Activated naive CD8-positive, alpha-beta T cell treated with anti-CD3 and anti-CD28 coated beads for 36 hours (primary cell): Measurements from ENCODE around the gene KCNIP1. TPM values are rescaled to one million over a fixed set of nuclear protein-coding genes. Genes with fewer than 3 reads are reported as not detected.
"Not testable (repeated sequence)": the region's sequence is repeated elsewhere in the genome, so short reads cannot be mapped to it uniquely, and the experiment has no call there.

Experiments
- DNase-seq: peaks from one replicate; pipeline ENCODE4 v3.0.0; 2021
- H3K27ac Mint-ChIP-seq: one replicate; pipeline ENCODE4 v1.8.0; 2022; ENCODE audit warnings: mild to moderate bottlenecking, moderate library complexity, mixed read lengths
- H3K27me3 Mint-ChIP-seq: one replicate; pipeline ENCODE4 v1.8.0; 2022; ENCODE audit warnings: mild to moderate bottlenecking, mixed read lengths
- H3K36me3 Mint-ChIP-seq: one replicate; pipeline ENCODE4 v1.8.0; 2021; ENCODE audit warnings: mild to moderate bottlenecking, mixed read lengths
- H3K4me1 Mint-ChIP-seq: one replicate; pipeline ENCODE4 v1.8.0; 2021; ENCODE audit warnings: mixed read lengths
- H3K4me3 Mint-ChIP-seq: one replicate; pipeline ENCODE4 v1.8.0; 2022; ENCODE audit warnings: mild to moderate bottlenecking, moderate library complexity, mixed read lengths
- H3K9me3 Mint-ChIP-seq: one replicate; pipeline ENCODE4 v1.8.0; 2022; ENCODE audit warnings: mixed read lengths
- total RNA-seq, 2 experiments: library from RNA; stranded (reverse); gene quantifications; one replicate each; pipeline ENCODE4 v1.2.3, GENCODE V29; 2021

KCNIP1 gene
- total RNA-seq, 2 experiments from 2014 or later: not detected

- no peak overlapping the region for H3K27ac Mint-ChIP-seq
- no peak for DNase-seq
- H3K27me3 Mint-ChIP-seq: peaks cover 15% of the 10 kb centered on the region
- no peak overlapping the region for H3K4me3 Mint-ChIP-seq
- no peaks in the 10 kb centered on the region for H3K9me3 Mint-ChIP-seq
- no peaks in the 10 kb centered on the region for H3K4me1 Mint-ChIP-seq
- no peaks in the 10 kb centered on the region for H3K36me3 Mint-ChIP-seq
These were observed 248.7 kb downstream of the KCNIP1 start for GRCh38 chr5:170752257-170753215.

GRCh38 chr5:170753311-170753710, 249.5 kb downstream of the KCNIP1 start:
- Mint-ChIP-seq H3K4me3 (no peak overlapping the region), H3K27ac (no peak overlapping the region), H3K27me3 (peaks cover 11% of the 10 kb centered on the region), H3K36me3 (no peaks in the 10 kb centered on the region), H3K9me3 (no peaks in the 10 kb centered on the region), H3K4me1 (no peaks in the 10 kb centered on the region)
- no peak for DNase-seq

GRCh38 chr5:170754508-170754907, 250.7 kb downstream of the KCNIP1 start:
- H3K4me1 Mint-ChIP-seq, H3K9me3 Mint-ChIP-seq, DNase-seq, H3K27ac Mint-ChIP-seq, H3K36me3 Mint-ChIP-seq, H3K27me3 Mint-ChIP-seq, H3K4me3 Mint-ChIP-seq: not testable (repeated sequence)

GRCh38 chr5:170755679-170756456, 252.0 kb downstream of the KCNIP1 start:
- no peaks in the 10 kb centered on the region for H3K4me1 Mint-ChIP-seq
- peaks cover 4% of the 10 kb centered on the region for H3K27me3 Mint-ChIP-seq
- H3K4me3 Mint-ChIP-seq: no peak overlapping the region
- H3K36me3 Mint-ChIP-seq: no peaks in the 10 kb centered on the region
- no peaks in the 10 kb centered on the region for H3K9me3 Mint-ChIP-seq
- DNase-seq: no peak
- no peak overlapping the region for H3K27ac Mint-ChIP-seq

- Mint-ChIP-seq H3K9me3 (no peaks in the 10 kb centered on the region), H3K27me3 (peaks cover 4% of the 10 kb centered on the region), H3K4me3 (no peak overlapping the region), H3K36me3 (no peaks in the 10 kb centered on the region), H3K27ac (no peak overlapping the region), H3K4me1 (no peaks in the 10 kb centered on the region)
- no peak for DNase-seq
These were observed 252.9 kb downstream of the KCNIP1 start for GRCh38 chr5:170756691-170757090.

- H3K27ac Mint-ChIP-seq: no peak overlapping the region
- H3K4me1 Mint-ChIP-seq: no peaks in the 10 kb centered on the region
- H3K36me3 Mint-ChIP-seq: no peaks in the 10 kb centered on the region
- no peak for DNase-seq
- H3K27me3 Mint-ChIP-seq: peaks cover 4% of the 10 kb centered on the region
- H3K9me3 Mint-ChIP-seq: no peaks in the 10 kb centered on the region
- H3K4me3 Mint-ChIP-seq: no peak overlapping the region
These were observed 253.4 kb downstream of the KCNIP1 start for GRCh38 chr5:170757182-170757601.

GRCh38 chr5:170757669-170758068, 253.8 kb downstream of the KCNIP1 start:
- Mint-ChIP-seq H3K9me3 (no peaks in the 10 kb centered on the region), H3K4me3 (no peak overlapping the region), H3K36me3 (no peaks in the 10 kb centered on the region), H3K4me1 (no peaks in the 10 kb centered on the region), H3K27me3 (peaks cover 4% of the 10 kb centered on the region), H3K27ac (no peak overlapping the region)
- DNase-seq: no peak

GRCh38 chr5:170758481-170758880, 254.7 kb downstream of the KCNIP1 start:
- no peaks in the 10 kb centered on the region for H3K4me1 Mint-ChIP-seq
- no peaks in the 10 kb centered on the region for H3K9me3 Mint-ChIP-seq
- peaks cover 4% of the 10 kb centered on the region for H3K27me3 Mint-ChIP-seq
- no peaks in the 10 kb centered on the region for H3K36me3 Mint-ChIP-seq
- H3K4me3 Mint-ChIP-seq: no peak overlapping the region
- no peak overlapping the region for H3K27ac Mint-ChIP-seq
- DNase-seq: no peak

- Mint-ChIP-seq H3K36me3 (no peaks in the 10 kb centered on the region), H3K4me1 (no peaks in the 10 kb centered on the region), H3K27me3 (peaks cover 4% of the 10 kb centered on the region), H3K27ac (no peak overlapping the region), H3K9me3 (no peaks in the 10 kb centered on the region), H3K4me3 (no peak overlapping the region)
- DNase-seq: no peak
These were observed 256.3 kb downstream of the KCNIP1 start for GRCh38 chr5:170760113-170760512.

- no peak overlapping the region for H3K4me3 Mint-ChIP-seq
- DNase-seq: no peak
- no peak overlapping the region for H3K27ac Mint-ChIP-seq
- no peaks in the 10 kb centered on the region for H3K9me3 Mint-ChIP-seq
- no peaks in the 10 kb centered on the region for H3K4me1 Mint-ChIP-seq
- peaks cover 4% of the 10 kb centered on the region for H3K27me3 Mint-ChIP-seq
- no peaks in the 10 kb centered on the region for H3K36me3 Mint-ChIP-seq
These were observed 257.4 kb downstream of the KCNIP1 start for GRCh38 chr5:170761048-170761707.

GRCh38 chr5:170761708-170762066, 257.9 kb downstream of the KCNIP1 start:
- Mint-ChIP-seq H3K27ac (no peak overlapping the region), H3K9me3 (no peaks in the 10 kb centered on the region), H3K4me3 (no peak overlapping the region), H3K27me3 (peaks cover 4% of the 10 kb centered on the region), H3K36me3 (no peaks in the 10 kb centered on the region), H3K4me1 (no peaks in the 10 kb centered on the region)
- no peak for DNase-seq

GRCh38 chr5:170762298-170762697, 258.5 kb downstream of the KCNIP1 start:
- H3K4me1 Mint-ChIP-seq, H3K9me3 Mint-ChIP-seq, H3K36me3 Mint-ChIP-seq, H3K27me3 Mint-ChIP-seq, DNase-seq, H3K27ac Mint-ChIP-seq, H3K4me3 Mint-ChIP-seq: not testable (repeated sequence)

- not testable (repeated sequence) for H3K4me3 Mint-ChIP-seq, H3K4me1 Mint-ChIP-seq, H3K27ac Mint-ChIP-seq, DNase-seq, H3K27me3 Mint-ChIP-seq, H3K9me3 Mint-ChIP-seq, H3K36me3 Mint-ChIP-seq
These were observed 262.0 kb downstream of the KCNIP1 start for GRCh38 chr5:170765868-170766267.

GRCh38 chr5:170769246-170769645, 265.4 kb downstream of the KCNIP1 start:
- no peak for DNase-seq
- Mint-ChIP-seq H3K36me3 (no peaks in the 10 kb centered on the region), H3K4me3 (no peak overlapping the region), H3K27me3 (no peaks in the 10 kb centered on the region), H3K27ac (no peak overlapping the region), H3K4me1 (no peaks in the 10 kb centered on the region), H3K9me3 (no peaks in the 10 kb centered on the region)

GRCh38 chr5:170769898-170770416, 266.1 kb downstream of the KCNIP1 start:
- H3K27ac Mint-ChIP-seq: no peak overlapping the region
- no peak overlapping the region for H3K4me3 Mint-ChIP-seq
- H3K27me3 Mint-ChIP-seq: no peaks in the 10 kb centered on the region
- no peaks in the 10 kb centered on the region for H3K9me3 Mint-ChIP-seq
- DNase-seq: no peak
- H3K36me3 Mint-ChIP-seq: no peaks in the 10 kb centered on the region
- H3K4me1 Mint-ChIP-seq: no peaks in the 10 kb centered on the region
